ENCODE data around the gene MYCBPAP.

- no peak for TF ChIP-seq CTCF (conservative IDR thresholded peaks at IDR 0.05; ENCODE audit: low read depth, low read length)
- no peak for TF ChIP-seq EZH2 (IDR thresholded peaks at IDR 0.05; ENCODE audit: low read length, unreplicated experiment)
- TF ChIP-seq EZH2phosphoT487 (IDR thresholded peaks at IDR 0.05; ENCODE audit: borderline replicate concordance, low read length) = no peak
Measured at GRCh38 chr17:50477976-50478375, 30.3 kb upstream of the MYCBPAP start.

All from PC-3 (cell line).